ENCODE data around the gene IL25.
"Not testable (repeated sequence)": the region's sequence is repeated elsewhere in the genome, so short reads cannot be mapped to it uniquely, and the experiment has no call there.

The IL25 gene

DNA sequence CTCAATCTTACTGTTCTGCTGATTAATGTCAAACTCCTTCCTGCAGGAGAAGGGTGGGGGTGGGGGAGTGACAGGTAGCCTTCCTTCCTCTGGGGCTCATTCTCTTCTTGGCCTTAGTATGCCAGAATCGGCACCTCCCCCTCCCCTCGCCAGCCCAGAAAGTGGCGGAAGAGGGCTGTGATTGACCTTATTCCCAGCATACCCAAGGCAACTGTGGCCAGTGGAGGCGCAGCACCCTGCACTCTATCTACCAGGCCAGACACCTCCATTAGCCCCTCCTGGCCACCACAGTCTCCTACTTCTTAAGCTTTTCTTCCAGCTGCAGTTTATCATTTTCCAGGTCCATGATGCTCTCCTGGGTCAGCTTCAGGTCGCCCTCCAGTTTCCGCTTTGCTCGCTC is 20.0 kb downstream of the IL25 start:
- no peak for DNase-seq

DNA sequence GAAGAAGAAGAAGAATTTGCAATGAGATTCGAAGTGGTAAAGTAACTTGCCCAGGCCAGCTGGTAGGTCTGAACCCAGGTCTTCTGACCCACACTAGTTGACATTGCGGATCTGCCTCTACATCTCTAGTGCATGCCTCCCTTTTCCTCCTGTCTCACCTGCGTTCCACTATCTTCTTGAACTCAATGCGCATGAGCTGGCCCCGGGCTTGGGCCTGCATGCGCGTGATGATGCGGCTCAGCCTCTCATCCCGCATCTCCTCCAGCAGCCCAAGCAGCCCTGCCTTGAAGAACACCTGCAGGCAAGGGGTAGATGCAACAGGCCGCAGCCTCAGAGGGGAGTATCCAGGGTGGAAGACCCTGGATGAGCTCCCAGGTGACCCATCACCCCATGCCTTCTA is 23.5 kb downstream of the IL25 start:
- DNase-seq = no peak

DNA sequence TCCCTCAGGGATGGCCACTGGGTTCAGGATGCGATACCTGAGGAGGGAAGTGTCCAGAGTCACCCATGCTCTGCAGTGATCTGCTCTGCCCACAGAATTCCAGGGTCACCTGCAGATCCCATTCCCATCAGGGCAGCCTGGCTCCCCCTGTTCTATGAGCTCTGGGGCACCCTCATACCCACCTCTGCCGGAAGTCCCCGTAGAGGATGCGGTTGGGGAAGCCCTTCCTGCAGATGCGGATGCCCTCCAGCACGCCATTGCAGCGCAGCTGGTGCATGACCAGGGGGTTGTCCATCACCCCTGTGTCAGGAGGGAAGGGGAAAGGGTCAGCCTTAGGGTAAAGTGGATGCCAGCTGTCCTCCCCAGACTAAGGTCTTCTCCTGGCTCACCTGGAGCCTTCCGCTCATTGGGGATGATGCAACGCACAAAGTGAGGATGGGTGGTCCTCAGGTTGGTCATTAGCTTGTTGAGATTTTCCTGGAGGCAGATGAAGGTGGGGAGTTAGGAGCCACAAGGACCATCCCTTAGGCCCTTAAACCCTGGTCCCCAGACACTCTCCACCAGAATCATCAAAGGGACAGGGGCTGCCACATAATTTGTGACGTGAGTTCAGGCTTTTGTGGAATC is 24.3 kb downstream of the IL25 start:
- DNase-seq = no peak

DNA sequence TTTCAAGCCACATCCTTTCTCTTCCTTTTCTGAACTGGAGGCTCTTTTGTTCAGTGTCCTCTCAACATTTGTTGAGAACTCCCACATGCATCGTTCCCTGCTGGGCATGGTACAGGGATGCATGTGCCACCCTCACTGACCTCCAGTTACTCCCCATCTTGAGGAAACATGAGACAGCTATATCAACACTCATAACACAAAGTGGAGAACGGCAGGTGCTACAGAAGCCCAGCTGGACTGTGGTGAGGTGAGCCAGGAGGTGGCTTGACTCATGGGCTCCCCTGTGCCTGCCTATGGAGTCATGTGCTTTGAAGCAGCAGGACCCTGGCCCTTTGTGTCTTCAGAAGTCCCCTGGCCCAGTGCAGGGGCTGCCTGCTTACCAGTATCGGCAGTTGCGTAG is 25.7 kb downstream of the IL25 start:
- DNase-seq = peak; percentile 91

DNA sequence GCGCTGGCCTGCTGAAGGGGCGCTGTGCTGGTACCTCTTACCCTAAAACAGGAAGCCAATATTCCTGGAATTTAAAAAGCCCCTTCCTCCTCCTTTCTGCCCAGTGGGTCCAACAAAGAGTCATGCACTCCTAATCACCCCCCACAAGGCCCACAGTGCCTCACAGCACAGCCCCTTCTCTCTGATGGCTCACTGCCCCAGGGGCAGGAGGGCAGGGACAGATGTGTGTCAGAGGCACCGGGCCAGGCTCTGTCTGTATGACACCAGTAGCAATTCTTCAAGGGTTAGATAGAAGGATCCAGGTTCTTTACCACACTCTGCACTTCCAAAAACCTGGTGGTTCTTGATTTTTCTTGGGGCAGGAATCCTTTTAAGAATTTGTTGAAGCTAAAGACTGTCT is 26.5 kb downstream of the IL25 start:
- DNase-seq = no peak

DNA sequence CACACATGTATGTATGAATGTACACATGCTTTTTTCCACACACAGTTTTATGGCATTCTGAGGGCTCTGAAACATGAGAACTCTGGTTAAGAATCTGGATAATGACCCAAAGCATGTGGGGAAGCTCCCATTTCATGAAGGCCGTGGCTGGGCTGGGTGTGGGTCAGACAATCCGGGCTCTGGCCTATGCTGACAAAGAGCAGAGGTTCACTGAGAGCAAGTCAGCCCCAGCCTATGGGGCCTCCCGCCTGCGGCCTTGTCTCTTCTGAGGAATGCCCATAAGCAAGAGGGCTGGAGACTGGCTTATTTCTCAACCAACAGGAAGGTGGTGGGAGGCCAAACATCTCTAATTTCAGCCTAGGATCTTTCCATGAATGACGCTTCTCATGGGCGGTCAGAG is 27.0 kb downstream of the IL25 start:
- DNase-seq = no peak

DNA sequence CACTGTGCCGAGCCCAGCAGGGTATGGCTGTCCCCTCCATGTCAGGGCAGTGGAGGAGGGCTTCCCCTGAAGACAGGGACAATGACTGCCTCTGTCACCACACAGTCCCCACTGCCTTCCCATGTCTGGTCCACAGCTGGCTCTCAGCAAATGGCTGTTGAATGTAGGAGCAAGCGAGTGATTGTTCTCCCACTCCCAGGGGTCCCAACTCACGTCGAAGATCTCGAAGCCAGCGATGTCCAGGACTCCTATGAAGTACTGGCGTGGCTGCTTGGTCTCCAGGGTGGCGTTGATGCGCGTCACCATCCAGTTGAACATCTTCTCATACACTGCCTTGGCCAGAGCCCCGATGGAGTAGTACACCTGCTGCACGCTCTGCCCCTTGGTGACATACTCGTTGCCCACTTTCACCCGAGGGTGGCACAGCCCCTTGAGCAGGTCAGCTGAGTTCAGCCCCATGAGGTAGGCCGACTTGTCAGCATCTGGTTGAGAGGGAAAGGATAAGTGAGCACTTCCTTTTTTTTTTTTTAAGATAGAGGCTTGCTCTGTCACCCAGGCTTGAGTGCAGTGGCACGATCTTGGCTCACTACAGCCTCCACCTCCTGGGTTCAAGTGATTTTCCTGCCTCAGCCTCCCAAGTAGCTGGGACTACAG is 28.0 kb downstream of the IL25 start:
- DNase-seq = not testable (repeated sequence)

DNA sequence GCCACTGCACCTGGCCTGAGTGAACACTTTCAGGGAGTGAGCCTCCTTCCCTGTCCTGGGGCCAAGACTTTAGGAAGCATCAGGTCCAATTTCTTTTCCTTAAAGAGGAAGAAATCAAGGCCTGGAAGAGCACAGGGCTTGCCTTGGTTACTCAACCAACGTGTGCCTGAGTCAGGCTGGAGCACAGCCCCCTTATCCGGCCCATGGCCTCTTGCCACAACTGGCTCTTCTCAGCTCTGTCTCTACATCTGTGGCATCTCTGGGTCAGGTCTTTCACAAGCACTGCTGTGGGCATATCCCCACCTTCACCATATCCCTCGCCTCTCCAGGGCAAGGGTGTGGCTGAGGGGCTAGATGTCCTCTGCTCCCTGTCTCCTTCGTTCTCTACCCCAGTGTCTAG is 28.7 kb downstream of the IL25 start:
- no peak for DNase-seq

DNA sequence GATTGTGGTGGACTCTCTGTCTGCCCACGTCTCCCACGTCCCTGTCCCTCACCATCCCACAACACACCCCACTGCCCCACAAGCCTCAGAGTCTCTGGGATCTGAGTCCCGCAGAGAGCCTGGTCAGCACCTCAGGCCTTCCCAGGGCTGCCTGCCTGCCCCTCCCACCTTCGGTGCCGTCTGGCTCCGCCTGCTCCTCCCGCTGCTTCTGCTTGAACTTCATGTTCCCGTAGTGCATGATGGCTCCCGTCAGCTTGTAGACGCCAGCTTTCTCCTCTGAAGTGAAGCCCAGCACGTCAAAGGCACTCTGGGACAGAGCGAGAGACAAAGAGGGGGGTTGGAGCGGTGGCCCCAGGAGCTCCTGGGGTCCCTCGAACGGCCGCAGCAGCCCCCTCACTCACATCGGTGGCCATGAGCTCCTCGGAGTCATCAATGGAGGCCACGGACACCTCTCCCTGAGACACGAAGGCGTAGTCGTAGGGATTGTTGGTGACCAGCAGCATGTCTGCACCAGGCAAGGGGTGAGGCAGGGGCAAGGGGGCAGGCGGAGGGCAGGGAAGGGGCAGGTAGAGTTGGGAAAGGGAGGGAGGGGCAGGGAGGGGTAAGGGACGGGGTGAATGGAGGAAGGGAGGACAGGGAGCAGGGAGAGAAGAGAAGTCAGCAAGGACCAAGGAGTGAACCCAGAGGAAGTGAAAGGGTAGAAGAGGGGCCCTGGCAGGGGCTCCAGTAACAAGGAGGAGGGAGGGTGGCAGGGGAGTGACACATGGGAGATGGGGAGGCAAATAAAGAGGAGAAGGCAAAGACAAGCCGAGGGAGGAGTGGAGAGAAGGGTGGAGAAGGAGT is 29.9 kb downstream of the IL25 start:
- DNase-seq = no peak

DNA sequence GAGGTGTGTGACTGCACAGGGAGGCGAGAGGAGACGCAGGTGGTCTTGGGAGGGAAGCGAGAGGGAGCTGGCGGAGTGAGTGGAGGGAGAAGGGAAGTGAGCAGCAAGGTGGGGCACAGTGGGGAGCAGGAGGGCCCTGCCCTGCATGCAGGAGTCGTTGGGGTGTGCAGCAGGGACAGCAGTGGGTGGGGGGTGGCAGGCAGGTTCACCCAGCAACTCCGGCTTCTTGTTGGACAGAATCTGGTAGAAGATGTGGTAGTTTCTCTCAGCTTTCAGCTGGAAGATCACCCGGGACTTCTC is 30.5 kb downstream of the IL25 start:
- DNase-seq = no peak

DNA sequence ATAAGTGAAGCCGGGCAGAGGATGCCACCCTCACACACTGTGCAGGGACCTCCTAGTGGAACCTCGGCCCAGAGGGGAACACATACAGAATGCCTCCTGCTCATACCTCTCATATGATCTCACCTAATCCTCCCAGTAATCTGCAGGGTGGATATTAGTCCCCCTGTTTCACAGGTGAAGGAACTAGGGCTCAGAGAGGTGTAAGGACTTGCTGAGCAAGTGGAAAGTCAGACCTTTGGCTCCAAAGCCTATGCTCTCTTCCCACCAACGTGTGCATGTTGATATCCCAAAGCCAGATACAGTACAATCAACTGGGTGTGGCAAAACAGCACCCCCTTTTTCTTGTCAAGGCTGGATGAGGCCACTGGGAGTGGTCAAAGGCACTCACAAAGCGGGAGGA is 31.3 kb downstream of the IL25 start:
- no peak for DNase-seq

DNA sequence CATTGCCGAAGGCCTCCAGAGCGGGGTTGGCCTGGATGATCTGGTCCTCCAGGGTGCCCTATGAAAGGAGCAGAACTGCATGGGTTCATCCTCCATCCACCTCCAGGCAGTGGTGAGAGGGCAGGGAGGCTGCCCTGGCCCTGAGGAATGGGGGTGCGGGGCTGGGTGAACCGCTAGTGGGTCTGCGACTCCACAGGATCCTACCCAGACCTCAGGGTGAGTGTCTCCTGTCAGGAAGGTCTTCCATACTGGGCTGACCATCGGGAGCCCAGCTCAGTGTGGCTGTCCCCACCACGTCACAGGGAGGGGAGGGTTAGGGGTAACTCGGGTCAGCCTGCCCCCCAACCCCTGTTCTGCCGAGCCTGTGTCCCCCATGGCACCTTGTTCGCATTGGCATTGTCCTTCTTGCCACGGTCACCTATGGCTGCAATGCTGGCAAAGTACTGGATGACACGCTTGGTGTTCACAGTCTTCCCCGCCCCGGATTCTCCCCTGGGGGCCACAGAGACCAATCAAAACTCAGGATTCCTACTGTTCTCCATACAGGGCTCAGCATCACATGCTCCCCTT is 31.8 kb downstream of the IL25 start:
- no peak for DNase-seq

DNA sequence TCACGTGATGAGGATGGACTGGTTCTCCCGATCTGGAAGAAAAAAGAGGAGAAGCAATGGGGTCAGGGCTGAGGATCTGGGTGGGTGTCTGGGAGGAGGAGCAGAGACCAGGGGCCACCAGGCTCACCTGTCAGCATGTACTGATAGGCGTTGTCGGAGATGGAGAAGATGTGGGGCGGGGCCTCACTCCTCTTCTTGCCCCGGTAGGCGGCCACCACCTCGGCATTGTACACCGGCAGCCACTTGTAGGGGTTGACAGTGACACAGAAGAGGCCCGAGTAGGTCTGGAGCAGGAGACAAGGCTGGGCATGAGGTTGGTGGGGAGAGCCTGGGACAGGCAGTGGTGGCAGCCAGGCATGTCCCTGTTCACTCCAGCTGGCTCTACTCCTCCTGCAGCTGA is 32.5 kb downstream of the IL25 start:
- DNase-seq = no peak

DNA sequence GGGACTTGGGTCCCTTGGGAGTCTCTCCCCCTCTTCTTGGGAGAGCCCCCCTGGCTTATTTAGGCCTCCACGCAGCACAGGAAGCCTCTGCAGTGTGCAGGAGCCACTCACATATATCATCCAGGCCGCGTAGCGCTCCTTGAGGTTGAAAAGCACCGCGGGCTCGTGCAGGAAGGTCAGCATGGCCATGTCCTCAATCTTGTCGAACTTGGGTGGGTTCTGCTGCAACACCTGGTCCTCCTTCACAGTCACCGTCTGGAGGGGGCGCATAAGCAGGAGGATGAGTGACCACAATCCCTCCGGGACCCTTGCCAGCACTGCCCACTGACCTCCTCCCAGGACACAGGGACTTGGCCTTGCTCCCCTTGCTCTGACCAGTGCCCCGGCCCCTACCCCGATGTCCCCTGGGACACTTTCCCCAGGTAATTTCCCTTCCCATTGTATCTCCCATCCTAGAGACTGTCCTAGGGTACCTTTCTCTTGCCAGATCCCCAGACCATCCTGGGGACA is 33.0 kb downstream of the IL25 start:
- DNase-seq = no peak

DNA sequence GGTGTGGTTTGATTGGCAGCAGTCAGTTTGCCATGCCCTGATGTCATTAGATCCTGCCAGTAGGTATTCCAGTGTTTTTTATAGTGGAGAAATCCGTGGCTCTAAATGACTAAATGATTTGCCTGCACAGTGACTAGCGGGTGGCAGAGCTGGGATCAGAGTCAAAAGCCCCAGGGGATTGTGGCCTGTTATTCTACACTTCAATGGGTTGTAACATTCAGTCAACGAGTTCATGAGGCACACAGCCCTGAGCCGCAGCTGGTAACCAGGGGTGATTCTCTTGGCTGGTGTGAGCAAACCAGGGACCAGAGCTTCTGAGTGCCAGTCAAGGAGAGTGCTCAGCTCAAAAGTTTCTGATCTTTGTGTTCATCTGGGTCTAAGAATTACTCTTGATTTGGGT is 33.6 kb downstream of the IL25 start:
- peak; percentile 96 for DNase-seq

DNA sequence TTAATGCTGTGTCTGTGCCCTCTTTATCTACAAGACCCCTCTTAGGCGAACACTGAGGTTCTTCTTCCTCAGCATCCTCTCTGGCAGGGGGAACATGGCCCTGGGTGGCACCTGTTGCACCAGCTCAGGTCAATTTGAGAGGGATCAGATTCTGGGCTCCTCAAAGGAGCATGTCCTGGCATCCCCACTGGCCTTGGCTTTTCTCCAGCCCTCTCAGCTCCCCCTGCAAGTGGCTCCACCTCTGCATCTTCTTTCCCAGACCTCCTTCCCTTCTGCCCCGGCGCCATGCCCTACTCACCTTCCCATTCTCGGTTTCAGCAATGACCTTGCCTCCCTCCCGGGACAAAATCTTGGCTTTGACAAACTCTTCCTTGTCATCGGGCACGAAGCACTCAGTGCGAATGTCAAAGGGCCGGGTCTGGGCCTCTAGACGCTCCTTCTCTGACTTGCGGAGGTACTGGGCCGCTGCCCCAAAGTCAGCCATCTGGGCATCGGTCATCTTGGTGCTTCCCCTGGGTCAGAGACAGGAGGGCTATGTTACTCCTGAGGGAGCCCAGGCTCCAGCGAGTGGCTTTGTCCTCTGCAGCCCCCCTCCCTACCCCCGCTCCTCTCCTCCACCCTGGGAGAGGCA is 34.2 kb downstream of the IL25 start:
- DNase-seq = no peak

DNA sequence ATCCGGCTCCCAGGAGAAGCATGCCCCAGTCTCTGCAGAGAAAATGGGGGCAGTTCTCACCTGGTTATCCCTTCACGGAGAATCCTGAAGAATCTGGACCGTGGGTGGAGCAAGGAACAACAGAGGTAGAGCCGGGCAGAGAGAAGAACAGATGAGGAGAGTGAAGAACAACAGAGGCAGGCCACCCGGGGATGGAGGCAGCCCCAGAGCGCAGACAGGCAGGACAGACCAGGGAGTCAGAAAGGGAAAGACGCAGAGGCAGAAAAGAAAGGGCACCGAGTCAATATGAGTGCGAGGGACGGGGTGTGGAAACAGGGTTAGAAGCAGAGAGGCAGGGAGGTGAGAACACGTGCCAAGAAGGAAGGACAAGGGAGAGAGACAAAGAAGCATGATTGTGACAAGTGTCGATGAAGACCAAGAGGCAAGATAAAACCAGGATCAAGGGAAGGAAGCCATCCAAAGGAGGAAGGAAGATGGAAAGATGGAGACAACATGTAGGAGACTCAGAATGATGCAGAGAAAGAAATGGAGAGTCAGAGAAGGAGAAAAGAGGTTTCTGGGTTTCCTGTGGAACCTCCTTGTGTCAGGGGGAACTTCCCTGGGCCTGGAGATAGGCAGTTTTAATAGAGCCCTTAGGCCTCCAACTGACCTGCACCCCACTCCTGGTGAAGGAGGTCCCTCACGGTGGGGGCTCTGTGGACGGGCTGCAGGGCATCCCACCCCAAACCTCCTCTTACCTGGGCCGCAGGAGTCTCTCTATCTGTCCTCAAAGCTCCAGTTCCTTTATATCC is 35.1 kb downstream of the IL25 start, which contains the start of gene MYH6:
MYH6 (minus strand) TSS at position 758 of the 791 bp plus-strand sequence. CDS start 1,050 bp downstream, outside the sequence.
- no peak for DNase-seq

DNA sequence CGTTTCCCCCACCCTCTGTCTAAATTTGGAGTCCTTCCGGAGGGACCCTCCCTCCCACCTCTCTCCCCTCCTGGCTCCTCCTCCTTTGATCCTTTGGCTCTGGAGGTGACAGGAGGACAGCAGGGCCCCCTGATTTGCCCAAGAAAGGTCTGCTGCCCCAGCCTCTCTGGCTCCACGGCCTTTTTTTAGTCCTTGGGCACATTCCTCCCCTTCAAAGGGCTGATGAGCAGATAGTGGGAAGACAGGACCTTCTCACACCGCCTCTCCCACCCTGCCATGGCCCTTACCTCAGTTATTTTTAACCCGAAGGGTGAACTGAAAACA is 35.7 kb downstream of the IL25 start:
- no peak for DNase-seq

DNA sequence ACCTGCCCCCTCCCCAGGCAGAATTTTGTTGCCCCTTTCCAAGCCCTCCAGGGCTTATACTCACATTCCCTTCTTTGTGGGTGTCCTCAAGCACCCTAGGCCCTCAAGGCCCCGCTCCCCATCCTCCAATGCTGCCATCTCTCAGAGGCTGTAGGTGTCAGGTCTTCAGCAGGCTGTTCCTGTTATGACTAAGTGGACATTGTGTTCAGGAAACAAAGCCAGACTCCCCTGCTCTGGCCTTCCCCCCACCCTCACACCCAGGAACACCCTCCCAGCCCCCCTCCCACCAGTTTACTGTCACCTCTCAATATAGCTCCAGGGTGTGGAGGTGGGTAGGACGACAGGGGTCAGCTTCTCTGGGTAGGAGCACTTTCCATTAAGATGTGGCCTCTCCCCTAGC is 36.9 kb downstream of the IL25 start:
- DNase-seq = no peak

DNA sequence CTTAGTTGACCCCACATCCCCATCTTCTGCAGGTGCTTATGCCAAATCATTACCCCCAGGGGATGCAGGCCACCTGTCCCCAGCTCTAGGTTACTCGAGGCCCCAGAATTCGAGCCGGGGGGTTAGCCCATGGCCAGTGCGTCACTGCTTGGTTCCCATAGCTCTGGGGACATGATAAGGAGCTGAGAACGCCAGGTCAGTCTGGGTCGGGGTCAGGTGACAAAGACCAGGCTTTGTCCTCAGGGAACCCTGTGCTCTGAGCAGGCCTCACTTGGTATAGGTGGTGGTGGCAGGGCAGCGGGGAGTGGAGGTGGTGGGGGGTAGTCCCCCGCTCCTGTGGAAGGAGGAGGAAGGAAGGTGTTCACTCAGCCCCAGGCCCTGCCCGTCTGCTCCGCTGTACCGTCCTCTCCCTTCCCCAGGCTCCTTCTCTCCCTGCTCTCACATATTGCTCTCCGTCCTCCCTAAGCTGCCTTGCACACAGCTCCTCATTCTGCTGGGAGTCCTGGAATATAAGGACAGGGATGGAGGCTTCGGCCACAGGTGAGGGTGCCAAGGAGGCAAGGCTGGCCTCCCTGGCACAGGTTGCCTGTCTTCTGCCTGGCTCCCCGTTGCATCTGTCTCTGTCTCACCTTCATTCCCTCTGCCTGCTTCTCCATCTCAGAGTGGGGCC is 37.5 kb downstream of the IL25 start:
- no peak for DNase-seq

DNA sequence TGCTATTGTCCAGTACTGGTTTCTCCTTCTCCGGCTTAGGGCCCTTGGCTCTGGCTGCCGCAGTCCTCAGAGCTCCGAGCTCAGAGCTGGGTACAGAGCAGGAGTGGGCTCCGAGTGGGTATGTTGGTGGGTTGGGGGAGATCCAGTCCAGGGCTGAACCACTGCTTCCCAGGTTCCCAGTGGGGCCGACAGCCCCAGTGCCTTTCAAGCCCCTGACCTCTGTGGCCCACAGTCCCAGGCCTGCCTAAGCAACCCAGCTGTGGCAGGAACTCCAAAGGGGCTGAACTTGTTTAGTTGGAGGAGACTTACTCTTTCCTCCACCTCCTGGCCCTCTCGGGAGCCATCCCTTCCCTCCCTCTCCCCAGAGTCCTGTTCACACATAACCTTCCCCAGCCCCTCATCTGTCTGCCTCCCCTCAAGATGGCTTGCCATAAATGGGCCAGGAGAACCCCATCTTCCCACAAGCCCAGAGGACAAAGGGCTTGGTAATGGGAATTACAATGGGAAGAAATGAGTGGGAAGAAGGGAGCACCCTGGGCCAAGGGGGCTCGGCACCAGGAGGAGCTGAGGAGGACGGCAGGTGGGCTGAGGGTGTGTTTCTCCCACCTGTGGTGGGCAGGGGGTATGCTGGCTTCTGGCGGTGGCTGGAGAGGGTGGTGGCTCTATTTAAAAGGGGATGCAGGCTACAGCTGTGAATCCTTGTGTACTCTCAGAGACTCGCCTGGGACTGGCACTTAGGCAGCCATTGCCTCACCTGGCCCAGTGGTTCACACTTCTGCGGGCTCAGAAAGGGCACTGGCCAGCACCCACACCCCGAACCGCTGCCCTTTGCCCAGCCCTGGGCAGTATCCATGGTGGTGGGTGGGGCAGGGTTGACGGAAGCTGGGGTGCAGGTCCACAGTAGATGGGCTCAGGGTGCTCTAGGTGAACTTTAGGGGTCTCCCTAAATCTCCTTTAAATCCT is 39.2 kb downstream of the IL25 start:
- no peak for DNase-seq
